Neural crest cell (in vitro differentiated cells): ENCODE measurements around the gene ARHGAP26. TPM values are rescaled to one million over a fixed set of nuclear protein-coding genes. Genes with fewer than 3 reads are reported as not detected.

Experiments used
- DNase-seq: peaks from one replicate; pipeline ENCODE4 v3.0.0; 2021; ENCODE audit warnings: low read depth, mixed read lengths, low spot score
- H3K27ac Mint-ChIP-seq: one replicate; pipeline ENCODE4 v1.8.0; 2021; ENCODE audit warnings: mild to moderate bottlenecking, mixed read lengths; ENCODE audit not compliant: unreplicated experiment
- H3K27me3 Mint-ChIP-seq: 2 replicates; pipeline ENCODE4 v1.8.0; 2021; ENCODE audit warnings: low read depth, mild to moderate bottlenecking, mixed read lengths
- H3K36me3 Mint-ChIP-seq: 2 replicates; pipeline ENCODE4 v1.8.0; 2021; ENCODE audit warnings: low read depth, mild to moderate bottlenecking, mixed read lengths
- H3K4me1 Mint-ChIP-seq: 2 replicates; pipeline ENCODE4 v1.8.0; 2021; ENCODE audit warnings: mixed read lengths
- H3K4me3 Mint-ChIP-seq: one replicate; pipeline ENCODE4 v1.8.0; 2021; ENCODE audit warnings: mild to moderate bottlenecking, mixed read lengths
- H3K9me3 Mint-ChIP-seq: 2 replicates; pipeline ENCODE4 v1.8.0; 2021; ENCODE audit warnings: mixed read lengths
- CTCF ChIP-seq: fragments of 200-600 bp; sonication (generic); conservative IDR thresholded peaks from 2 replicates; pipeline ENCODE4 v1.5.0; 2021; ENCODE audit warnings: antibody characterized with exemption, mild to moderate bottlenecking
- total RNA-seq: library from RNA; stranded (reverse); gene quantifications from 2 replicates; pipeline ENCODE4 v1.2.1, GENCODE V29; 2021

ARHGAP26 gene
- total RNA-seq, 1 donor from 2014 or later, result 5.5 TPM

- Mint-ChIP-seq H3K4me3 (no peak overlapping the region), H3K27me3 (no peaks in the 10 kb centered on the region), H3K36me3 (peaks cover 5% of the 10 kb centered on the region), H3K4me1 (peaks cover 35% of the 10 kb centered on the region), H3K27ac (no peak overlapping the region), H3K9me3 (peaks cover 5% of the 10 kb centered on the region)
- no peak for DNase-seq
- TF ChIP-seq CTCF, result no peak
These were observed 134.2 kb downstream of the ARHGAP26 start for GRCh38 chr5:142904416-142904815.

- no peak overlapping the region for H3K27ac Mint-ChIP-seq
- peaks cover 26% of the 10 kb centered on the region for H3K4me1 Mint-ChIP-seq
- DNase-seq, result no peak
- peaks cover 5% of the 10 kb centered on the region for H3K36me3 Mint-ChIP-seq
- H3K27me3 Mint-ChIP-seq, result no peaks in the 10 kb centered on the region
- H3K4me3 Mint-ChIP-seq, result no peak overlapping the region
- H3K9me3 Mint-ChIP-seq, result peaks cover 5% of the 10 kb centered on the region
- no peak for TF ChIP-seq CTCF
These were observed 135.2 kb downstream of the ARHGAP26 start for GRCh38 chr5:142905348-142905747.

- Mint-ChIP-seq H3K36me3 (peaks cover 5% of the 10 kb centered on the region), H3K4me1 (peaks cover 10% of the 10 kb centered on the region), H3K27ac (no peak overlapping the region), H3K4me3 (no peak overlapping the region), H3K9me3 (peaks cover 5% of the 10 kb centered on the region), H3K27me3 (no peaks in the 10 kb centered on the region)
- TF ChIP-seq CTCF, result no peak
- no peak for DNase-seq
These were observed 136.9 kb downstream of the ARHGAP26 start for GRCh38 chr5:142906863-142907671.

- no peak overlapping the region for H3K4me3 Mint-ChIP-seq
- H3K9me3 Mint-ChIP-seq, result peaks cover 2% of the 10 kb centered on the region
- DNase-seq, result no peak
- H3K27me3 Mint-ChIP-seq, result no peaks in the 10 kb centered on the region
- H3K4me1 Mint-ChIP-seq, result peaks cover 3% of the 10 kb centered on the region
- H3K27ac Mint-ChIP-seq, result no peak overlapping the region
- no peak for TF ChIP-seq CTCF
- H3K36me3 Mint-ChIP-seq, result peaks cover 3% of the 10 kb centered on the region
These were observed 138.5 kb downstream of the ARHGAP26 start for GRCh38 chr5:142908659-142909058.

GRCh38 chr5:142910128-142910527 lies 140.0 kb downstream of the ARHGAP26 start:
- no peak for DNase-seq
- H3K27ac Mint-ChIP-seq, result no peak overlapping the region
- no peak for TF ChIP-seq CTCF
- peaks cover 2% of the 10 kb centered on the region for H3K9me3 Mint-ChIP-seq
- no peaks in the 10 kb centered on the region for H3K27me3 Mint-ChIP-seq
- H3K36me3 Mint-ChIP-seq, result no peaks in the 10 kb centered on the region
- peaks cover 3% of the 10 kb centered on the region for H3K4me1 Mint-ChIP-seq
- no peak overlapping the region for H3K4me3 Mint-ChIP-seq
